Endodermal cell (in vitro differentiated cells): ENCODE data around the gene GIMAP1. TPM values are rescaled to one million over a fixed set of nuclear protein-coding genes. Genes with fewer than 3 reads are reported as not detected.

Experiments
- DNase-seq: peaks from one replicate; pipeline ENCODE4 v3.0.0-alpha.2; 2017
- H3K27ac ChIP-seq: 2 replicates; pipeline ENCODE4 v1.5.1; 2013; ENCODE audit warnings: mild to moderate bottlenecking, low read depth, low read length, moderate library complexity
- H3K27me3 ChIP-seq: 2 replicates; pipeline ENCODE4 v1.6.1; 2013; ENCODE audit warnings: mild to moderate bottlenecking, low read length, moderate library complexity; ENCODE audit not compliant: insufficient read depth, control insufficient read depth, poor library complexity, severe bottlenecking
- H3K36me3 ChIP-seq: 2 replicates; pipeline ENCODE4 v1.7.0; 2013; ENCODE audit warnings: mild to moderate bottlenecking, low read length, moderate library complexity; ENCODE audit not compliant: control insufficient read depth, insufficient read depth
- H3K4me1 ChIP-seq: one replicate; pipeline ENCODE4 v1.7.0; 2013; ENCODE audit warnings: low read length; ENCODE audit not compliant: control insufficient read depth, insufficient read depth
- H3K4me3 ChIP-seq: 2 replicates; pipeline ENCODE4 v1.5.1; 2013; ENCODE audit warnings: mild to moderate bottlenecking, low read length, moderate library complexity
- H3K9ac ChIP-seq: 2 replicates; pipeline ENCODE4 v1.6.1; 2013; ENCODE audit warnings: mild to moderate bottlenecking, low read length, moderate library complexity; ENCODE audit not compliant: poor library complexity, severe bottlenecking; ENCODE audit errors: extremely low read depth
- H3K9me3 ChIP-seq: 2 replicates; pipeline ENCODE4 v1.6.1; 2013; ENCODE audit warnings: mild to moderate bottlenecking, low read length, moderate library complexity; ENCODE audit not compliant: control insufficient read depth
- H3K27ac Mint-ChIP-seq: 2 replicates; pipeline ENCODE4 v1.8.0; 2020; ENCODE audit warnings: mixed read lengths
- H3K27me3 Mint-ChIP-seq: 2 replicates; pipeline ENCODE4 v1.8.0; 2021; ENCODE audit warnings: mild to moderate bottlenecking, mixed read lengths; ENCODE audit not compliant: insufficient read depth
- H3K36me3 Mint-ChIP-seq: 2 replicates; pipeline ENCODE4 v1.8.0; 2020; ENCODE audit warnings: low read depth, mixed read lengths
- H3K4me1 Mint-ChIP-seq: 2 replicates; pipeline ENCODE4 v1.8.0; 2020; ENCODE audit warnings: mixed read lengths
- H3K4me3 Mint-ChIP-seq: 2 replicates; pipeline ENCODE4 v1.8.0; 2020; ENCODE audit warnings: mild to moderate bottlenecking, moderate library complexity, mixed read lengths
- H3K9me3 Mint-ChIP-seq: 2 replicates; pipeline ENCODE4 v1.8.0; 2020; ENCODE audit warnings: mild to moderate bottlenecking, mixed read lengths
- CTCF ChIP-seq: fragments of 200-600 bp; sonication (generic); conservative IDR thresholded peaks from 2 replicates; pipeline ENCODE4 v1.5.0; 2021; ENCODE audit warnings: antibody characterized with exemption, mild to moderate bottlenecking
- WGBS, 2 experiments: methylation state at CpG; one replicate each; pipeline versions ENCODE4 v1.1.5 to v1.1.7; 2013; ENCODE audit warnings: missing lambda C conversion rate in 2 of 2, mixed read lengths in 1 of 2; ENCODE audit not compliant: insufficient coverage in 1 of 2, insufficient read length in 1 of 2; 5-methylcytosine and 5-hydroxymethylcytosine counted together
- total RNA-seq, 2 donors: library from RNA; stranded (reverse); fragmentation: NEBNext Ultra II Directional in 1 of 2; extraction: Animal tissue kit (Norgen Biotek cat#: 25700) in 1 of 2; gene quantifications; 2 replicates in 1 of 2; 3 replicates in 1 of 2; pipeline ENCODE4 v1.2.1, GENCODE V29; 2021

Gene GIMAP1
- total RNA-seq, 2 donors from 2014 or later: not detected

- 70 to 73% methylated on average over 2 to 3 of the region's 3 CpGs for WGBS, 2 experiments
- H3K9me3 ChIP-seq: no peaks in the 10 kb centered on the region
- no peak overlapping the region for H3K4me3 ChIP-seq
- no peak overlapping the region for H3K4me3 Mint-ChIP-seq
- peaks cover 36% of the 10 kb centered on the region for H3K27me3 ChIP-seq
- H3K27me3 Mint-ChIP-seq: peaks cover 63% of the 10 kb centered on the region
- DNase-seq: no peak
- H3K27ac Mint-ChIP-seq: no peak overlapping the region
- no peak for TF ChIP-seq CTCF
- no peaks in the 10 kb centered on the region for H3K4me1 Mint-ChIP-seq
- no peak overlapping the region for H3K9ac ChIP-seq
- no peaks in the 10 kb centered on the region for H3K36me3 Mint-ChIP-seq
- H3K9me3 Mint-ChIP-seq: peaks cover under 1% of the 10 kb centered on the region
- H3K4me1 ChIP-seq: no peaks in the 10 kb centered on the region
- no peak overlapping the region for H3K27ac ChIP-seq
- no peaks in the 10 kb centered on the region for H3K36me3 ChIP-seq
These were observed 39.8 kb downstream of the GIMAP1 start for GRCh38 chr7:150756166-150756565.

- H3K27me3 ChIP-seq: peaks cover 34% of the 10 kb centered on the region
- WGBS, 2 experiments: 69% methylated on average over 1 of the region's 1 CpG; no CpG with 5 or more reads in 1 of the 2 experiments
- peaks cover 5% of the 10 kb centered on the region for H3K9me3 Mint-ChIP-seq
- H3K9ac ChIP-seq: no peak overlapping the region
- no peaks in the 10 kb centered on the region for H3K4me1 ChIP-seq
- H3K4me1 Mint-ChIP-seq: no peaks in the 10 kb centered on the region
- H3K36me3 ChIP-seq: no peaks in the 10 kb centered on the region
- peaks cover 65% of the 10 kb centered on the region for H3K27me3 Mint-ChIP-seq
- H3K27ac Mint-ChIP-seq: no peak overlapping the region
- no peak overlapping the region for H3K27ac ChIP-seq
- no peak for DNase-seq
- no peak for TF ChIP-seq CTCF
- no peak overlapping the region for H3K4me3 Mint-ChIP-seq
- H3K36me3 Mint-ChIP-seq: no peaks in the 10 kb centered on the region
- no peak overlapping the region for H3K4me3 ChIP-seq
- H3K9me3 ChIP-seq: no peaks in the 10 kb centered on the region
These were observed 40.4 kb downstream of the GIMAP1 start for GRCh38 chr7:150756858-150757257.

- no peak for TF ChIP-seq CTCF
- Mint-ChIP-seq H3K4me3 (no peak overlapping the region), H3K27ac (no peak overlapping the region), H3K4me1 (no peaks in the 10 kb centered on the region), H3K27me3 (peaks cover 49% of the 10 kb centered on the region), H3K36me3 (no peaks in the 10 kb centered on the region), H3K9me3 (peaks cover 5% of the 10 kb centered on the region)
- H3K4me1 ChIP-seq: no peaks in the 10 kb centered on the region
- H3K9ac ChIP-seq: no peak overlapping the region
- WGBS, 2 experiments: 89 to 100% methylated on average over 1 of the region's 1 CpG
- H3K36me3 ChIP-seq: no peaks in the 10 kb centered on the region
- no peak for DNase-seq
- no peak overlapping the region for H3K27ac ChIP-seq
- H3K27me3 ChIP-seq: peaks cover 20% of the 10 kb centered on the region
- H3K4me3 ChIP-seq: no peak overlapping the region
- no peaks in the 10 kb centered on the region for H3K9me3 ChIP-seq
These were observed 43.1 kb downstream of the GIMAP1 start for GRCh38 chr7:150759479-150759878.
